Stimulated activated CD4-positive, alpha-beta T cell treated with anti-CD3 and anti-CD28 coated beads, Interleukin-4, amount 100 ng/mL, for 48 hours (primary cell): ENCODE results near the gene PIGQ.
A peak's percentile ranks its signal among the peaks of the same experiment; 100 is the strongest.

Experiments used
- DNase-seq, 2 donors: peaks; one replicate each; pipeline ENCODE4 v3.0.0-alpha.2; 2020; ENCODE audit warnings: low read depth in 2 of 2

The PIGQ gene

DNA sequence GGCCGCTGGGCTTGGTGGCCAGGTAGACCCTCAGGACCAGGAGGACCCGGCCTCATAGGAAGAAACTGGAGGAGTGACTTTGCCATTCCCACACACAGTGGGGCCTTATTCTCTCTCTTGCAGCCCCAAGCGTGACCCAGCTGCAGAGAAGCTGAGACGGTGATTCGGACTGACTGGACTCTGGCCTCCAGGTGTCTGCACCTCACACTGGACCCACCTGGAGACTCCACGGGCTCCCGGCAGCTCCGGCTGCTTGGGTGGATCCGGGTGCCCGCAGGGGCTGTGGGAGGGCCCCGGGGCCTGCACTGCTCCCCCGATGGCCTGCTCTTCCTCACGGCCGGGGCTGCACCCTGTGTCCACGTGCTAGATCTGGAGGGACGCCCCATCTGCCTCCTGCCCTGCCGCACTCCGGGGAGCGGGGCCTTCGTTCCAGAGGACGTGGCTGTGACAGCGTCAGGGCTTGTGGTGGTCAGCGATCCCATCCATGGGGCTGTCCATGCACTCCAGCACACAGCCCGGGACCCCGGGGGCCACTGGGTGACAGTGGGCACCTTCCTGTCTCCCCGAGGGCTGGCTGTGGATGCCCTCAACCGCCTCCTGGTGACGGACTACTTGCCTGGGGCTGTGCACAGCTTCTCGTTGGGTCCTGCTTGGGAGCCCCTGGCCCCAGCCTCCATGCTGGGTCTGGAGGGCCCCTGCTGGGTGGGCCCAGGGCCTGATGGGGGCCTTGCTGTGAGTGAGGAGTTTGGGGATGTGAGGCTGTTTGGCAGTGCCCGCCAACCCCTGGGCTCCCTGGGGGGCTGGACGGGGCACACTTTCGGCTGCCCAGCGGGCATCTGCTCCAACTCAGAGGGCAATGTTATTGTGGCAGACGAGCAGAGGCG, 2.2 kb upstream of the PIGQ start:
- no peak for DNase-seq

DNA sequence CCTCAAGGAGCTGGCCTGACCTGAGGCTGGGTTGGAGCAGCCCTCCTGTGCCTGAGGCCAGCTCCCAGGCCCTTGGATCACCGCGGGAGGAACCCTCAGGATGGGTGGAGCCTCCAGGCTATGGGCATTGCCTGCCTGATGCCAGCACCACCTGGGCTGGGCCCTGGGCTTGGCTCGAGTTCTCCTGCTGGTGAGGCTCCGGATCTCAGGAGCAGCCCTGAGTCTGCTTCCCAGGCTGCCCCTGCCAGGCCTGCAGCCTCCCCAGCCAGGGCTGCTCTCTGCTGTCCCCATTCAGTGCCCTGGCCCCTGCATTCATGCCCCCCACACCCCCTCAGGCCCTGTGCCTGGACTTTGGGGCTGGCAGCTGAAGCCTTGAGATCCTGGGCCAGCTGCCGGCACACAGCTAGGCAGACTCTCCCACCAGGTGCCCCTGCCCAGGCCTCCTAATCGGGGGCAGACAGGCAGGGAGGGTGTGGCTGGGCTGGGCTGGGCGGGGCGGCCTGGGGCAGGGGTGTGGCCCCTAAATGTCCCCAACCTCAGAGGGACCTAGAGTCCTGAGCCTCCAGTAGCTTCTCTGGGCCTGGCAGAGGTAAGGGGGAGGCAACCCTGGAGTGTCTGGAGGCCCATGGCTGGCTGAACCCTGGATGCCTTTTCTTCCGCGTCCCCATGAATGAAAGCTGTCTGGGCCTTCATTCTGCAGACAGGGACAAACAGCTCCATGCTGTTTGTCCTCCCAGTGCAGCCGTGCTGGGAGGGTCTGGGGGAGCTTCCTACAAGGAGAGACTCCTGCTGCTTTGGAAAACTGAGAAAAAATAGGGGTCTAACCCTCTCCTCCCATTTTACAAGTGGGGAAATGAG, 1.1 kb upstream of the PIGQ start:
- DNase-seq, result no peak

DNA sequence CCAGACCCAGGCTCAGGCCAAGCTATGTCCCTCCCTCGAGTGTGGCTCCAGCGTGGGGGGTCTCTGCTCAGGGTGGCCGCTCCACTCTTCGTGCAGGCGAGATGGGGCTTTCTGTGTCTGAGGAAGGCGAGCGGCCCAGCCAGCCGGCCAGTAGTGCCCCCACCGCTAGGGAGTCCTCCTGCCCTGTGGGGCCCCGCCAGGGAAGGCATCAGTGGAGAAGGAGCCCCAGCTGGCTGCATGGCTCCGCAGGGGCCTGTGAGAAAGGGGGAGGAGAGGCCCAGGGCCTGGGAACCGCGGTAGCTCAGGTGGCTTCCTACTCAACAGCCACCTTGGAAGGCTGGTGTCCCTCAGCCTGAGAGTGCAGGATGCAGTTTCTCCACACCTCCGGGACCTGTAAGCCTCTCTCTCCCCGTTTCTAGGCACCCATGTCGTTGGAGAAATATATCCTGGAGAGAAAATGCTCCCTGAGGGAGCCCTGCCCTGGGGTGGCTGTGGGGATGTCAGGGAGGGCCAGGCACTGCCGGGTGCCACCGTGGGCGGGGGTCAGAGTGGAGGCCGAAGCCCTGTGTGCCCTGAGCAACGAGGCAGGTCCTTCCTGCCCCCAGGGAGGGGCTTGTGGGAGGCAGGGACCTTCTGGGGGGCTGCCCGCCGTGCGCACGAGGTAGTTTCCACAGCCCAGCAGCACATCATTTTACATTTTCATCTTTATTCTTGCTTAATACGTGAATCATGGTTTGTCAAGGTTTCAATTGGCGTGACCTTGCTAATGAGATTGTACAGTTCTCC, 3.3 kb downstream of the PIGQ start:
- DNase-seq, result no peak

DNA sequence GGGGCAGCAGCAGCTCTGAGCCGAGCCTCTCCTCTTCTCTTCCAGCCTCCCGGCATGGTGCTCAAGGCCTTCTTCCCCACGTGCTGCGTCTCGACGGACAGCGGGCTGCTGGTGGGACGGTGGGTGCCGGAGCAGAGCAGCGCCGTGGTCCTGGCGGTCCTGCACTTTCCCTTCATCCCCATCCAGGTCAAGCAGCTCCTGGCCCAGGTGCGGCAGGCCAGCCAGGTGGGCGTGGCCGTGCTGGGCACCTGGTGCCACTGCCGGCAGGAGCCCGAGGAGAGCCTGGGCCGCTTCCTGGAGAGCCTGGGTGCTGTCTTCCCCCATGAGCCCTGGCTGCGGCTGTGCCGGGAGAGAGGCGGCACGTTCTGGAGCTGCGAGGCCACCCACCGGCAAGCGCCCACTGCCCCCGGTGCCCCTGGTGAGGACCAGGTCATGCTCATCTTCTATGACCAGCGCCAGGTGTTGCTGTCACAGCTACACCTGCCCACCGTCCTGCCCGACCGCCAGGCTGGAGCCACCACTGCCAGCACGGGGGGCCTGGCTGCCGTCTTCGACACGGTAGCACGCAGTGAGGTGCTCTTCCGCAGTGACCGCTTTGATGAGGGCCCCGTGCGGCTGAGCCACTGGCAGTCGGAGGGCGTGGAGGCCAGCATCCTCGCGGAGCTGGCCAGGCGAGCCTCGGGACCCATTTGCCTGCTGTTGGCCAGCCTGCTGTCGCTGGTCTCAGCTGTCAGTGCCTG, 4.4 kb downstream of the PIGQ start:
- no peak for DNase-seq

DNA sequence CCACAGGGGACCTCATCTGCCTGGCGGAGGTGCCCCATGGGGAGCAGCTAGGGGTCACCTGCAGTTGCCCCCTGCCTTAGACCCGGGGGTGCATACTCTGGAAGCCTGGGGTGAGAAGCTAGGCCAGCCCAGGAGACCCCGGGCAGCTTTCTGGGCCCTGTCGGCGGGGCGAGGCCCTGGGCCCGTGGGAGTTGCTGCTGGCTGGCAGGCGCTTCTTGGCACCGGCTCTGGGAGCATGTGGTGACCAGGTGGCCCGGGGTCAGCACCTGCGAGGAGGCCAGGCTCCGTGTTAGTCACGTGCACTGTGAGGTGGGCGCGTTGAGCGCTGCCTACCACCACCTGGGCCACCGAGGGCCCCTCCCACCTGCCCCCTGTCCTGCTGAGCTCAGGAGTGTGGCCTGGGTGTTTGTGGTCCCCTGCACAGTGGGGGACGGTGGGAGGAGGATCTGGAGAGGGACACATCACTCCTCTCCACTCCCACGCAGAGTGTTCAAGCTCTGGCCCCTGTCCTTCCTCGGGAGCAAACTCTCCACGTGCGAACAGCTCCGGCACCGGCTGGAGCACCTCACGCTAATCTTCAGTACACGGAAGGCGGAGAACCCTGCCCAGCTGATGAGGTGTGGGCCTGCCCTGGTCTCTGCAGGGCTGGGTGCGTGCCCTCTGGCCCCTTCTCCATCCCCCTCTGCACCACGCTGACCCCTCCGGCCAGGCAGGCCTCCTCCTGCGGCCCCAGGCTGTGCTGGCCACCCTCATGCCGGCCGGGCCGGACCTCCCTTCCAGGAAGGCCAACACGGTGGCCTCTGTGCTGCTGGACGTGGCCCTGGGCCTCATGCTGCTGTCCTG, 5.8 kb downstream of the PIGQ start:
- DNase-seq, result no peak

DNA sequence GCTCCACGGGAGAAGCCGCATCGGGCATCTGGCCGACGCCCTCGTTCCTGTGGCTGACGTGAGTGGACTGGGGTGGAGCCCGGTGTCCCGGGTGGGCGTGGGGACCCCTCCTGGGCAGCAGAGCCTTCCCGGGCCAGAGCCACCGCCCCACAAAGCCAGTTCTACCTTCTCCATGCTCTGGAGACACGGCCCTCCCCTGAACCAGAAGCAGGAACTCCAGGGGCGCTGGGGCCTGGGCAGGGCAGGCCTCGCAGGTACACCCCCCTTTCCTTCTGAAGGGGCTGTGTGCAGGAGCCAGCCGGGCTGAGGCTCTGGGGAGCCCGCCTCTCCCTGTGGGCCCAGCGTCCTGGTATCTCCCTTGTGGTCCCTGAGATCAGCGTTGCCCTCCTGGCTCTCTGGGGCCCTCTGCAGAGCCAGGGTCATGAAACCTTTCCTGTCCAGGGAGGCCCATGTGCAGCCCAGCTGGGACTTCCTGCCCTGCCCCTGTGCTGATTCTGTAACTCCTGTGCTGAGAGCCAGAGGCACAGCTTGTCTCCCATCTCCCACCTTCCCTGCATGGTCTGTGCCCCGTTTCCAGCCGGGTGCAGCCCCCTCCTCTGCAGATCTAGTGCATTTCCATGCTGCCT, 6.5 kb downstream of the PIGQ start:
- DNase-seq, result no peak

DNA sequence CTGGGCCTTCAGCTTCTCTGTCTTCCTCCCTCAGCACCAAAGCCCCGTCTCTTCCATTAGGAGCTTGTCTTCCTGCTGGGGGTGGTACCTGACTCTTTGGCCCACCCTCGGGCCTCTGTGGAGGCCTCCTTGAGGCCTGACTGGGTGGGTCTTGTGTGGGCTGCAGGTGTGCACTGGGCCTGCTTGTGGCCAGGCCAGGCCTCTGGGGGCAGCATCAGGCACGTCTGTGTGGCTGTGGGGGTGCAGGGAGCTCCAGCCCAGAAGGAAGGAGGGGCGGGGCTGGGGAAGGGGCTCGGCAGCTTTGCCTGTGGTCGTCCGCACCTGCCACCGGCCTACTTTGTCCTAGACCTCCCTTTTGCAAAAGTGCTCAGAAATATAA, 7.0 kb downstream of the PIGQ start:
- no peak for DNase-seq

DNA sequence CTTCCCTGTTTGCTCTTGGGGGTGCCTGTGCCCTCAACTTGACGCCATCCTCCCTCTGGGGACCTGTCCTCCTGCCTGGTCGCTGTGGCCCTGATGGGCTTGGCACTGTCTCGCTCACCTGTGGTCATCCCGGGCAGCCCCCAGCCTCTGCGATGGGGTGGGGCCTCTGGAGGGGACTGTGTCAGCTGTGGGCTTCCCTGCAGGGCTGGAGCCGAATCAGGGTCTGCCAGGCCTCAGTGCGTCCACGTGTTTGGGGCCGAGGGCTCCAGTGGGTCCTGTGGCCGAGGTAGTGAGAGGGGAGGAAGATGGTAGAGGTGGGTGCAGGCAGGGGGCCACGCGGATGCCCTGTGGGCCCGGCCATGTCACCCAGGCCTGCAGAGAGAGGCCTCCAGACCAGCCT, 8.0 kb downstream of the PIGQ start:
- no peak for DNase-seq

DNA sequence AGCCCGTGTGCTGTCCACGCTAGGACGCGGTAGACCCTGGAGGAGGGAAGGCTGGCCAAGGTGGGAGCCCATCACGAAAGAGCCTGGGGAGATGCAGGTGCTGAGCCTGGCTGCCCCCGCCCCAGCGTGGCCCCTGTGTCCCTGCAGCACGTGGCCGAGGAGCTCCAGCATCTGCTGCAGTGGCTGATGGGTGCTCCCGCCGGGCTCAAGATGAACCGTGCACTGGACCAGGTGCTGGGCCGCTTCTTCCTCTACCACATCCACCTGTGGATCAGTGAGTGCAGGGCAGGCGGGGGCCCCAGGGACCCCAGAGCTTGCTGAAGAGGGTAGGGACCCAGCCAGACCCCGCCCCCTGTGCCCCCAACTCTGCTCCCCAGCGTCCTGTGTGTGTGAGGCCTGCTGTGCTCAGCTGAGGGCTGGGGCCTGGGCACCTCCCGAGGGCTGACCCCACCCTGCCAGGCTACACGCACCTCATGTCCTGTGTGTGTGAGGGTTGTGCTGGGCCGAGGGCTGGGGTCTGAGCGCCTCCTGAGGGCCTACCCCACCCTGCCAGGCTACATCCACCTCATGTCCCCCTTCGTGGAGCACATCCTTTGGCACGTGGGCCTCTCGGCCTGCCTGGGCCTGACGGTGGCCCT, 8.6 kb downstream of the PIGQ start:
- no peak for DNase-seq

DNA sequence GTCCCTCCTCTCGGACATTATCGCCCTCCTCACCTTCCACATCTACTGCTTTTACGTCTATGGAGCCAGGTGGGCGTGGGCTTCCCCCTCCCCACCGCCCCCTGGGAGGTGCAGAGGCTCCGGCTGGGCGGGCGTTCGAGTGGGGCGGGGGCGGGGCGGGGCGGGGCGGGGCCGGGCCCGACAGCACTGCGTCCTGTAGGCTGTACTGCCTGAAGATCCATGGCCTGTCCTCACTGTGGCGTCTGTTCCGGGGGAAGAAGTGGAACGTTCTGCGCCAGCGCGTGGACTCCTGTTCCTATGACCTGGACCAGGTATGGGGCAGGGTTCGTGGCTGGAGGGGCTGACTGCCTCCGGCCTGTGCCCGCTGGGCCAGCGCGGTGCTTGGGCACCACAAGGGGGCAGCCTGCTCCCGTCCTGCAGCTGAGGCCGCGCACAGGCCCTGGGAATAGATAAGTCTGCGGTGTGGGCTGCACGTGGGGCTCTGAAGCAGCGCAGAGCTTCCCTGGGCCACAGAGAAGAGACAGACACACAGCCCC, 9.2 kb downstream of the PIGQ start:
- DNase-seq, result peak; percentile 60 to 67

DNA sequence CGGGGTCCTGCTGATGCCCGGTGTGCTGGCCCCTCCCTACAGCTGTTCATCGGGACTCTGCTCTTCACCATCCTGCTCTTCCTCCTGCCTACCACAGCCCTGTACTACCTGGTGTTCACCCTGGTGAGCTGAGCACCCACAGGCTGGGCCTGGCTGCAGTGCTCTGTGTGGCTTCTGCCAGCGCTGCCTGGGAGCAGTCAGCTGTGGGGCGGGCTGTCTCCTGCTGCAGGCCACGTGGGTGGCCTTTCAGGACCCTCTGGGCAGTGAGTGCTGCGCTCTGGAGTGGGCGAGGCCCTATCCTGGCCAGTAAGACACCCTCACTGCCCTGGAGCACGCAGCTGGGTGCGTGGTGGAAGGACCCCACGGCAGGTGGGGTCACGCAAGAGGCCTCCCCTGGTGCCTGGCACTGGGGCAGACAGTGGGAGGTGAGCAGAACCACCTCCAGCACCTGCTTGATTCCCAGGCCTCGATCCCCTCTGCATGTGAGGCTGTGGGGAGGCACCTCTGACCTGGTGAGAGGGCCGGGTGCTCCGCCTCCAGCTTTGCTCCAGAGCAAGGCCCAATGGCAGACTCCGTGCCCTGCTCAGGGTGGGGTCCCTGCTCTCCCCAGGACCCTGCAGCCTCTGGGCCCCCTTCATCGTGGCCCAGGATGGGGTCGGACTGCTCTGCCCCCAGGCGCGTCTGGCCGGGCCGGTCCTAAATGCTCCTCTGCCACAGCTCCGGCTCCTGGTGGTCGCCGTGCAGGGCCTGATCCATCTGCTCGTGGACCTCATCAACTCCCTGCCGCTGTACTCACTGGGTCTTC, 10.6 kb downstream of the PIGQ start:
- DNase-seq, result no peak

DNA sequence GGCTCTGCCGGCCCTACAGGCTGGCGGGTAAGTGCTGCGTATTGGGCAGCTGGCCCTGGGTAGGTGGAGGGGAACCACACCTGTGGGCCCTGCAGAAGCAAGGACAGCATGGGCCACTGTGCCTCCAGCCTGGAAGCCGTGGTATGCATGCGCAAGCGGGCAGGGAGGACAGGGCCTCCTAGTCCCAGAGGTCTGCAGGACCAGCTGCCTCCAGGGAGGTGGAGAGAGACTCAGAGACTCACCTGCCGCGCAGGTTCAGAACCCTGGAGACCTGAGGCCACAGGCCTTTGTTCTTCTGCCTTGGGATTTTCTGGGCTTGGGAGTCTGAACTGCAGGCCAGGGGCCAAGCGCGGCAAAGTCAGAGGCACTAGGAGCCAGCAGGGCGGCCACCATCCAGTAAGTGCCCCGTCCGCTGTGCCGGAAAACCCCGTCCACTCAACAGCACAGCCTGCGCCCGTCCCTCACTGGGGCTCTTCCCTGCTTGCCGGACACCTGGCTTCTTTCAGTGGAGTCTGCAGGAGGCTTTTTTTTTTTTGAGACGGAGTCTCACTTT, 11.3 kb downstream of the PIGQ start:
- DNase-seq, result no peak

DNA sequence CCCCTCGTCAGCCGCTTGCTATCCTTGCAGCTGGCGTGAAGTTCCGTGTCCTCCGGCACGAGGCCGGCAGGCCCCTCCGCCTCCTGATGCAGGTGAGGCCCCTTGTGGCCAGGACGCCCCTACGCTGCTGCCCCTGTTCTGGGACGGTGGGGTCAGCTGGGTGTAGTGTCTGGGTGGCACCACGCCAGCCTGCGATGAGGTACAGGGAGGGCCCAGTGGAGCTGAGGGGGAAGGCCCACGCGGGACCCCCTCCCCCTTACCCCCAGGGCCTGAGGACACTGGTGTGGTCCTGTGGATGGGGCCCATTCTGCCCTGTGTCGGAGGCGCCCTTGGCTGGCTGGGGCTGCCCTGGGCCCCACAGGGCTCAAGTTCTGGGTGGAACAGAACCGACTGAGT, 12.4 kb downstream of the PIGQ start:
- DNase-seq, result no peak

DNA sequence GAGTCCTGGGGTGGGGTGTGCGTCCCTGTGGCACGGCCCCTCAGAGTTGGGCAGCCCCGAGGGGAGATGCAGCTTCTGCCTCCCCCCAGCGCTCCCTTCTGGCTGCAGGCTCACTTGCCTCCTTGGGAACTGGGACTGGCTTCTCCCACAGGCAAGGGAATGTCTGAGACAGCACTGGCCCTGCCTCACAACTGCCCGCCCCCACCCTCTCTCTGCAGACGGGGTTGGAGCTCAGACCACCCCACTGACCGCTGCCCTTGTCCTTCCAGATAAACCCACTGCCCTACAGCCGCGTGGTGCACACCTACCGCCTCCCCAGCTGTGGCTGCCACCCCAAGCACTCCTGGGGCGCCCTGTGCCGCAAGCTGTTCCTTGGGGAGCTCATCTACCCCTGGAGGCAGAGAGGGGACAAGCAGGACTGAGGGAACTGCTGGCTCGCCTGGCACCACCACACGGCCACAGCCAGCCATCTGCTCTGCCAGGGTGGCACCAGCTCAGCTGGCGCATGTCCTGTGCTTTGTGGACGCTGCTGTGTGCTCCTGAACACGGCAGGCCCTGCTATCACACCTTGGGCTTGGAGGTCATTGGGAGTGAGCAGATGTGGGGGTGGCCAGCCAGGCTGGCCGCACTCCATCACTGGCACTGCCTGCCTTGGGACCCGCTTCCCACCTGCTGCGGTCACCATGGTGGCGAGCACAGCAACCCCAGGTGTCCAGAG, 13.0 kb downstream of the PIGQ start:
- no peak for DNase-seq

DNA sequence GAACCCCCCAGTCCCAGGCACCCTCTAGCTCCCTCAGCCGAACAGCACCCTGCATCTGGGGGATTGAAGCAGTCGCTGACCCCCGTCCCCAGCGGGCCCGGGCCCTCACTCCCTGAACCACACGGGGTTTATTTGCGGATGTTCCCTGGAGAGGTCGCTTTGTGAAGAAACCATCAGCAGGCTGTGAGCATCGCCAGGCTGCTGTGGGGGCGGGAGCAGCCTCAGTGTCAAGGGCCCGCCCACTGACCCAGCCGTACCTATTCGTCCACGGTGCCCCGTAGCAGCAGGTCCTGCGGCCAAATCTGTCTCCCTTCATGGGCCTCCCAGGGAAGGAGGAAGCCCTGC, 13.7 kb downstream of the PIGQ start:
- DNase-seq, result no peak

DNA sequence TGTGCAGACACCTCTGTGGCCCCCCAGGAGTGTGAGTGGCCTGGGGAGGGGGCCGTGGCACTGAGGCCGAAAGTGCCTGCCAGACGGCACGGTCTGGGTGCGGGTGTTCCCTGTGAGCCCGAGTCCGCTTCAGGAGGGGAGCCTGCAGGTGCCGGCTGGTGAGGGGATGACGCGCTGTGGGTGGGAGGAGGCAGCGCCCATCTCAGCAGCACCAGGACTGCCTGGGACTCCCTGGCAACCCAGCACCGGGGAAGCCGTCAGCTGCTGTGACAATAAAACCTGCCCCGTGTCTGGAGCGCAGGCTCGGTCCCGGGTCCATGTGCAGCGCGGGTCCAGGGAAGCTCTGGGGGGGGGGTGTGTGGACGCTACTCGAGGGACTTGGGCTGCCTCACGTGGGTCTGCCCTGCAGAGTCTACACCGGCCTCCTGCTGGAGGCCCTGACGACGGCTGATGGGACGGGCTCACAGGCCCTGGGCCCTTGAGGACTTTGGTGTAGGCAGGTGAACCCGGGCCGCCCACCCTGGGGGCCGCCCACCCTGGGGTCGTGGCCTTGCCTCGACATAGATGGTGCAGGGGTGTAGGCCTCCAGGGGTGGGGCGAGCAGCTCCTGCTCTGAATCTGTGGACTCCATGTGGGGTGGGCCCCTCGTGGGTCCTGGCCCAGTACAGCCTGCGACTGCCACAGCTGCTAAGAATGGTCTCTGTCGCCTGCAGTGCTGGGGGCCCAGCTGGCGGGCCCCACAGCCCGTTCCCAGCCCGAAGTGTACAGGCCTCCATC, 14.2 kb downstream of the PIGQ start:
- DNase-seq, result no peak

DNA sequence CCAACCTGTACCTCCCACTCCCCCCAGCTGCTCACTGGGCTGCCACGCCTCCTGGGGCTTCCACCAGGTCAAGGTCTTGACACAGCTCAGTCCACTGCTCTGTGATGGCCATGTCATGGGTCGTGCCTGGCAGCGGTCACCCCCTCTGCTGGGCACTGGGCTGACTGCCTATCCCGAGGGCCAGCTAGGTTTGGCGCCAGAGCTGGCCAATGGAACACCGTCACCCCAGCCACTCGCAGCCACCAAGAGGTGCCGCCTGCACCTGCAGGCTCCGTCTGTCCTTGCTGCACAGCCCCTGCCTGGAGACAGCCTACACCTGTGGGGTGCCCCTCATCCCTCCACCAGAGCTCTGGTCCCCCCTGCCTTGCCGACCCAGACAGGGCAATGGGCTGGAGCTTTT, 15.6 kb downstream of the PIGQ start:
- no peak for DNase-seq
